HEK293 (cell line): ENCODE measurements around the gene GPR84.

Source experiments
- CTCF ChIA-PET: fragments of 350-600 bp; formaldehyde crosslinking; extraction: SDS; loops from one replicate; lab custom pipeline; 2021; ENCODE audit warnings: antibody characterized with exemption; lab: Yijun Ruan, JAX
- POLR2A ChIA-PET: fragments of 300-600 bp; formaldehyde crosslinking; extraction: SDS; loops from one replicate; lab custom pipeline; 2020; ENCODE audit warnings: antibody characterized with exemption, inconsistent platforms; lab: Yijun Ruan, JAX
- H3K27ac ChIP-seq: fragments of 200-500 bp; sonication (Bioruptor generic); 2 replicates; pipeline ENCODE4 v1.5.1; 2014; ENCODE audit warnings: low read depth, low read length, control low read depth, inconsistent platforms; ENCODE audit errors: extremely low read depth
- H3K36me3 ChIP-seq, 2 experiments: fragments of 200-500 bp in 1 of 2; sonication (Bioruptor generic) in 1 of 2; 1 replicate in 1 of 2; 2 replicates in 1 of 2; pipeline ENCODE4 v1.5.1; 2014 to 2017; ENCODE audit warnings: inconsistent platforms in 2 of 2, low read length in 2 of 2; ENCODE audit not compliant: control insufficient read depth in 2 of 2, insufficient read depth in 1 of 2
- H3K4me1 ChIP-seq: fragments of 200-500 bp; sonication (Bioruptor generic); 2 replicates; pipeline ENCODE4 v1.5.1; 2014; ENCODE audit warnings: mild to moderate bottlenecking, low read length, inconsistent platforms; ENCODE audit not compliant: control insufficient read depth, insufficient read depth
- H3K4me3 ChIP-seq: 2 replicates; pipeline ENCODE4 v1.5.1; 2011; ENCODE audit warnings: low read depth, mild to moderate bottlenecking, control low read depth, low read length, moderate library complexity
- H3K9me3 ChIP-seq: fragments of 200-500 bp; sonication (Bioruptor generic); 2 replicates; pipeline ENCODE4 v1.5.1; 2014; ENCODE audit warnings: low read depth, low read length, inconsistent platforms; ENCODE audit not compliant: control insufficient read depth, insufficient read depth
- ATF2 ChIP-seq: fragments of 450-650 bp; formaldehyde crosslinking; IDR thresholded peaks from 2 replicates; pipeline ENCODE4 v1.5.1; 2016; ENCODE audit warnings: missing biosample characterization, missing genetic modification characterization, low read depth
- INSM2 ChIP-seq: fragments of 450-650 bp; formaldehyde crosslinking; IDR thresholded peaks from 2 replicates; pipeline ENCODE4 v1.5.1; 2016; ENCODE audit warnings: missing biosample characterization, missing genetic modification characterization
- MEIS1 ChIP-seq: sonication (generic); formaldehyde crosslinking; IDR thresholded peaks from 2 replicates; pipeline ENCODE4 v1.8.1; 2022; ENCODE audit warnings: missing genetic modification reagents, mild to moderate bottlenecking, borderline replicate concordance
- PRDM6 ChIP-seq: fragments of 450-650 bp; formaldehyde crosslinking; IDR thresholded peaks from 2 replicates; pipeline ENCODE4 v1.5.1; 2017; ENCODE audit warnings: missing biosample characterization, missing genetic modification characterization
- ZNF146 ChIP-seq: fragments of 450-650 bp; formaldehyde crosslinking; IDR thresholded peaks from 2 replicates; pipeline ENCODE4 v1.5.1; 2016; ENCODE audit warnings: missing biosample characterization, missing genetic modification characterization
- ZNF2 ChIP-seq: fragments of 450-650 bp; formaldehyde crosslinking; IDR thresholded peaks from 2 replicates; pipeline ENCODE4 v1.5.1; 2016; ENCODE audit warnings: missing biosample characterization, missing genetic modification characterization
- ZNF211 ChIP-seq: fragments of 450-650 bp; formaldehyde crosslinking; IDR thresholded peaks from 2 replicates; pipeline ENCODE4 v1.5.1; 2016; ENCODE audit warnings: low read depth, missing biosample characterization, missing genetic modification characterization
- ZNF221 ChIP-seq: fragments of 450-650 bp; formaldehyde crosslinking; IDR thresholded peaks from 2 replicates; pipeline ENCODE4 v1.5.1; 2017; ENCODE audit warnings: missing biosample characterization, missing genetic modification characterization, borderline replicate concordance
- ZNF26 ChIP-seq: fragments of 450-650 bp; formaldehyde crosslinking; IDR thresholded peaks from 2 replicates; pipeline ENCODE4 v1.5.1; 2016; ENCODE audit warnings: missing biosample characterization, missing genetic modification characterization
- ZNF274 ChIP-seq, 2 experiments: fragments of 200-500 bp in 1 of 2; fragments of 450-650 bp in 1 of 2; sonication (Bioruptor generic) in 1 of 2; formaldehyde crosslinking in 1 of 2; IDR thresholded peaks; 2 replicates each; pipeline versions ENCODE4 v1.5.1 to v1.6.1; 2014 to 2016; ENCODE audit warnings: borderline replicate concordance in 1 of 2, inconsistent platforms in 1 of 2, low read length in 1 of 2, missing biosample characterization in 1 of 2, missing genetic modification characterization in 1 of 2
- ZNF280C ChIP-seq: fragments of 450-650 bp; formaldehyde crosslinking; IDR thresholded peaks from 2 replicates; pipeline ENCODE4 v1.5.1; 2016; ENCODE audit warnings: missing biosample characterization, missing genetic modification characterization
- ZNF280D ChIP-seq: fragments of 450-650 bp; formaldehyde crosslinking; IDR thresholded peaks from 2 replicates; pipeline ENCODE4 v1.5.1; 2016; ENCODE audit warnings: missing biosample characterization, missing genetic modification characterization
- ZNF302 ChIP-seq: fragments of 450-650 bp; formaldehyde crosslinking; IDR thresholded peaks from 2 replicates; pipeline ENCODE4 v1.5.1; 2016; ENCODE audit warnings: missing biosample characterization, missing genetic modification characterization, low read depth
- ZNF341 ChIP-seq: fragments of 450-650 bp; formaldehyde crosslinking; IDR thresholded peaks from 2 replicates; pipeline ENCODE4; 2016; ENCODE audit warnings: low read depth, missing biosample characterization, missing genetic modification characterization
- ZNF404 ChIP-seq: fragments of 450-650 bp; formaldehyde crosslinking; IDR thresholded peaks from 2 replicates; pipeline ENCODE4 v1.5.1; 2017; ENCODE audit warnings: missing biosample characterization, missing genetic modification characterization
- ZNF426 ChIP-seq: fragments of 450-650 bp; formaldehyde crosslinking; IDR thresholded peaks from 2 replicates; pipeline ENCODE4 v1.5.1; 2017; ENCODE audit warnings: missing biosample characterization, missing genetic modification characterization, mild to moderate bottlenecking, inconsistent platforms, moderate library complexity
- ZNF555 ChIP-seq: fragments of 450-650 bp; formaldehyde crosslinking; conservative IDR thresholded peaks from 2 replicates; pipeline ENCODE4 v1.5.1; 2017; ENCODE audit warnings: missing biosample characterization, mild to moderate bottlenecking, missing genetic modification characterization, inconsistent platforms
- ZNF626 ChIP-seq: fragments of 450-650 bp; sonication (Bioruptor Pico); formaldehyde crosslinking; IDR thresholded peaks from 2 replicates; pipeline ENCODE4 v1.5.1; 2018; ENCODE audit warnings: missing biosample characterization, missing genetic modification characterization, inconsistent platforms
- ZNF658 ChIP-seq: fragments of 450-650 bp; formaldehyde crosslinking; IDR thresholded peaks from 2 replicates; pipeline ENCODE4; 2016; ENCODE audit warnings: missing biosample characterization, missing genetic modification characterization
- ZNF768 ChIP-seq: fragments of 450-650 bp; formaldehyde crosslinking; IDR thresholded peaks from 2 replicates; pipeline ENCODE4 v1.5.1; 2018; ENCODE audit warnings: missing biosample characterization, mild to moderate bottlenecking, missing genetic modification characterization
- ZNF837 ChIP-seq: fragments of 450-650 bp; formaldehyde crosslinking; IDR thresholded peaks from 2 replicates; pipeline ENCODE4 v1.5.1; 2016; ENCODE audit warnings: missing biosample characterization, missing genetic modification characterization
- ZSCAN16 ChIP-seq: fragments of 450-650 bp; formaldehyde crosslinking; IDR thresholded peaks from 2 replicates; pipeline ENCODE4 v1.5.1; 2016; ENCODE audit warnings: missing biosample characterization, missing genetic modification characterization
- ZSCAN4 ChIP-seq: fragments of 450-650 bp; formaldehyde crosslinking; IDR thresholded peaks from 2 replicates; pipeline ENCODE4 v1.5.1; 2017; ENCODE audit warnings: missing biosample characterization, missing genetic modification characterization

The GPR84 gene

GRCh38 chr12:54360717-54361456 lies 3.4 kb downstream of the GPR84 start:
- H3K36me3 ChIP-seq, result no peaks in the 10 kb centered on the region
- POLR2A ChIA-PET, result interaction anchor here (0.5 to 4.1 kb wide), 3 partner anchors 81 to 141 kb away, joined by 4 to 32 read pairs (median 5); partner anchors contain the start of genes CBX5 and HNRNPA1
- H3K4me3 ChIP-seq, result no peak overlapping the region
- CTCF ChIA-PET, result interaction anchor here (0.5 to 8.8 kb wide), 36 partner anchors 8 to 352 kb away, joined by 3 to 137 read pairs (median 6); partner anchors contain the start of genes COPZ1, HOXC8 and NFE2
- no peaks in the 10 kb centered on the region for H3K9me3 ChIP-seq
- peaks cover 12% of the 10 kb centered on the region for H3K4me1 ChIP-seq
- H3K27ac ChIP-seq, result no peak overlapping the region; the same call in 1 of the 2 replicates
- no peak for TF ChIP-seq ZNF404
- no peak for TF ChIP-seq ZNF211
- TF ChIP-seq ZNF26 (tag by site-specific recombination), result no peak
- no peak for TF ChIP-seq ZNF341
- no peak for TF ChIP-seq ZNF280D (tag by site-specific recombination)
- no peak for TF ChIP-seq ZNF768 (tag by site-specific recombination)
- no peak for TF ChIP-seq ZNF426
- no peak for TF ChIP-seq ZNF837 (tag by site-specific recombination)
- no peak for TF ChIP-seq ZNF221 (tag by site-specific recombination)
- peak; percentile 58 for TF ChIP-seq ZNF2 (tag by site-specific recombination)
- no peak for TF ChIP-seq ZNF280C (tag by site-specific recombination)
- TF ChIP-seq ZNF146, result no peak
- no peak for TF ChIP-seq ZNF658 (tag by site-specific recombination)
- TF ChIP-seq PRDM6 (tag by site-specific recombination), result no peak
- TF ChIP-seq MEIS1 (CRISPR knock-in tag), result no peak
- no peak for TF ChIP-seq ZSCAN16
- no peak for TF ChIP-seq ZNF274 (IDR thresholded peaks at IDR 0.05; ENCODE audit: low read length)
- TF ChIP-seq ZNF274 (tag by site-specific recombination; IDR thresholded peaks at IDR 0.05; ENCODE audit: borderline replicate concordance), result no peak
- TF ChIP-seq ZNF302 (tag by site-specific recombination), result no peak
- peak; percentile 48; the same call in 1 of the 2 replicates for TF ChIP-seq INSM2 (tag by site-specific recombination)
- TF ChIP-seq ZNF626, result no peak
- no peak for TF ChIP-seq ATF2 (tag by site-specific recombination)
- TF ChIP-seq ZSCAN4 (tag by site-specific recombination), result peak; percentile 42; the same call in 1 of the 2 replicates
- TF ChIP-seq ZNF555 (tag by site-specific recombination), result no peak
